Measurements from ENCODE around the gene AMMECR1.

GRCh38 chrX:110159865-110160264 lies 158.0 kb downstream of the AMMECR1 start:
- TF ChIP-seq CTCF (IDR thresholded peaks at IDR 0.05) (no peak), POLR2A (IDR thresholded peaks at IDR 0.05) (no peak)

All from prostate gland (tissue), 2 donors.